Measurements from ENCODE around the gene ATP8A1. TPM values are rescaled to one million over a fixed set of nuclear protein-coding genes. Genes with fewer than 3 reads are reported as not detected.
"Not testable (repeated sequence)": the region's sequence is repeated elsewhere in the genome, so short reads cannot be mapped to it uniquely, and the experiment has no call there.

The ATP8A1 gene
- total RNA-seq, 4 donors from 2014 or later, result 5.9 to 16.5 (median 7.3) TPM

DNA sequence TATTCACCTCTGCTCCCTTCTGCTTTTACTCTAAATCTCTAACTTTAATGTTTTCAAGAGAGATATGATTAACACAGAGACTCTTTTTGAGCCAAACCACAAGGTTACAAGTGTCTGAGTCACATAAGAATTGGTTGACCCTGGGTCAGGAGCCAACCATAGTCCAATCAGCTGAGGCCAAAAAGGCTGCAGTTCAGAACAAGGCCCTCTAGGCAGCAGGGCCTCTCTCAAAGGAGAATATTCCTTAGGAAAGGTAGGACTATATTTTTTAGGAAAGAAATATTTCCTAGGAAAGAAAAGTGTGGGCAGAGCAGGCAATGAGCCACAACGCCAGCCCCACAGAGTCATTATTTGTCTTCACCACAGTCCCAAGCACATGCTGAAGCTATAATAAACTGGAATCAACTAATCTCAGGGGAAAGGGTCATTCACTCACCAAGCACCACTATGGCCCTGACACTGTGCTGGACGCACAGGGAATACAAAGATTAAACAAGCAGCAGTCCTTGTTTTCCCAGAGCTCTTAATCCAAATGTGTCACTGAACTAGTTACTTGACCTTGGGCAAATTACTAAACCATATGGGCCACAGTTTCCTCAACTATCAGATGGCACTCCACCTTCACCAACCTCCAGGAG is 2.2 kb downstream of the ATP8A1 start:
- TF ChIP-seq POLR2A (IDR thresholded peaks at IDR 0.05) (no peak), EP300 (IDR thresholded peaks at IDR 0.05) (no peak), POLR2AphosphoS5 (IDR thresholded peaks at IDR 0.05) (no peak), CTCF (IDR thresholded peaks at IDR 0.05) (no peak)
- Histone ChIP-seq H3K4me1 (peaks cover 43% of the 10 kb centered on the region), H3K27ac (no peak overlapping the region), H3K27me3 (no peaks in the 10 kb centered on the region), H3K4me3 (no peak overlapping the region), H3K9me3 (no peaks in the 10 kb centered on the region), H3K36me3 (no peaks in the 10 kb centered on the region)
- no peak for DNase-seq (ENCODE audit: low spot score in 2 of 2)
- 67% methylated on average over 2 of the region's 2 CpGs for WGBS

DNA sequence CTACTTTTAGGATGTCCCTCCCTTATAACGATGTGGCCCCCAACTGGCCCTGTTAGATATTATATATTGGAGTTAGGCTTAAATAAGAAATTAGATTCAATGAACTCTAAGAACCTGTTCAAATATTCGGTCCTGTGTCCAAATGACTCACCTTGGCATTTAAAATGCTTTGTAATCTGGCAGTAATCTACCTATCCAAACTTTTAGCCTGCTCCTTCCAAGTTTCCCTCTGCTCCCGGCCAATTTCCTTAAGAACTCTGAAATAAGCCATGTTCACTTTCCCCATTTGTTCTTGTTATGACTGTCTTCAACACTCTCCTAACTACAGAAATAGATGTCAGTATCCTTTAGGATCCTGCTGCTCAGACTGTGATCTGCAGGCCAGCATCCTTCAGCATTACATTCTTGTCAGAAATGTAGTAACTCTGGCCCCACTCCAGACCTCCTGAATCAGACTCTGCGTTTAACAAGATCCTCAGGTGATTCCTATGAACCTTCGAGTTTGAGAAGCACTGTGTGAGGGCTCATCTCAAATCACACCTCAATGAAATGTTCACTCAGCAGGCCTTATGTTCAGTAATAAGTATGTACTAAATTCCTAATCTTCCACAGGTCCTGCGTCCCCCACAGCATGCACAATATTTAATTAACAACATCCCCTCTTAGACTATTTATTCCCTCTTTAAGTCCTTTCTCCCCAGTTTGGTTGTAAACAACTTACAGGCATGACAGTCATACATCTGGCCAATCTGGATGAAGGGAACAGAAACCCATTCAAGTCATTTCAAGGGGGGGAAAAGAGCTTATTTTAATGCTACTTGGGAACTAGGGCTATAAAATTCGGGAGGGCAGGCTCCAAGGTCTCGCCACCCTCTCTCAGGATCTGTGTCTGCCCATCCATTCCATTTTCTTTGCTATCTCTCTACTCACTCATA is 3.0 kb downstream of the ATP8A1 start:
- DNase-seq (ENCODE audit: low spot score in 2 of 2), result no peak
- WGBS, result 59% methylated on average over 8 of the region's 8 CpGs
- no peaks in the 10 kb centered on the region for H3K36me3 ChIP-seq

GRCh38 chr4:42652529-42653231 is 4.2 kb downstream of the ATP8A1 start:
- H3K36me3 ChIP-seq; H3K9me3 ChIP-seq; H3K4me3 ChIP-seq; H3K27me3 ChIP-seq; DNase-seq (ENCODE audit: low spot score in 2 of 2); H3K27ac ChIP-seq: not testable (repeated sequence)
- WGBS, result 69% methylated on average over 10 of the region's 10 CpGs
- H3K4me1 ChIP-seq, result peaks cover 36% of the 10 kb centered on the region

More for the DNA sequence above, 3.0 kb downstream of the ATP8A1 start:
- TF ChIP-seq POLR2AphosphoS5 (IDR thresholded peaks at IDR 0.05), result no peak
- TF ChIP-seq EP300 (IDR thresholded peaks at IDR 0.05), result no peak
- no peak for TF ChIP-seq CTCF (IDR thresholded peaks at IDR 0.05)
- TF ChIP-seq POLR2A (IDR thresholded peaks at IDR 0.05), result no peak
- Histone ChIP-seq H3K27ac (no peak overlapping the region), H3K27me3 (no peaks in the 10 kb centered on the region), H3K4me1 (peaks cover 43% of the 10 kb centered on the region), H3K9me3 (no peaks in the 10 kb centered on the region), H3K4me3 (no peak overlapping the region)

GRCh38 chr4:42649870-42650269 is 7.0 kb downstream of the ATP8A1 start:
- Histone ChIP-seq H3K27ac (no peak overlapping the region), H3K36me3 (no peaks in the 10 kb centered on the region), H3K4me3 (no peak overlapping the region), H3K4me1 (peaks cover 18% of the 10 kb centered on the region), H3K27me3 (no peaks in the 10 kb centered on the region), H3K9me3 (no peaks in the 10 kb centered on the region)
- TF ChIP-seq EP300 (IDR thresholded peaks at IDR 0.05) (no peak), POLR2AphosphoS5 (IDR thresholded peaks at IDR 0.05) (no peak), CTCF (IDR thresholded peaks at IDR 0.05) (no peak)
- 96% methylated on average over 4 of the region's 4 CpGs for WGBS
- no peak for DNase-seq (ENCODE audit: low spot score in 2 of 2)

- no peaks in the 10 kb centered on the region for H3K36me3 ChIP-seq
- no peaks in the 10 kb centered on the region for H3K9me3 ChIP-seq
- no peak overlapping the region for H3K4me3 ChIP-seq
- 92% methylated on average over 2 of the region's 2 CpGs for WGBS
- no peaks in the 10 kb centered on the region for H3K4me1 ChIP-seq
- no peak overlapping the region for H3K27ac ChIP-seq
- DNase-seq (ENCODE audit: low spot score in 2 of 2), result no peak
- TF ChIP-seq CTCF (IDR thresholded peaks at IDR 0.05) (no peak), POLR2AphosphoS5 (IDR thresholded peaks at IDR 0.05) (no peak), POLR2A (IDR thresholded peaks at IDR 0.05) (no peak), EP300 (IDR thresholded peaks at IDR 0.05) (no peak)
- H3K27me3 ChIP-seq, result no peaks in the 10 kb centered on the region
Measured at GRCh38 chr4:42646999-42647541, 9.8 kb downstream of the ATP8A1 start.
